Stimulated activated CD8-positive, alpha-beta memory T cell treated with anti-CD3 and anti-CD28 coated beads, Interleukin-4, amount 100 ng/mL, for 24 hours (primary cell): ENCODE results near the gene STIM1.

Experiments used
- DNase-seq: peaks from one replicate; pipeline ENCODE4 v3.0.0-alpha.2; 2020; ENCODE audit warnings: low read depth

STIM1 gene

DNA sequence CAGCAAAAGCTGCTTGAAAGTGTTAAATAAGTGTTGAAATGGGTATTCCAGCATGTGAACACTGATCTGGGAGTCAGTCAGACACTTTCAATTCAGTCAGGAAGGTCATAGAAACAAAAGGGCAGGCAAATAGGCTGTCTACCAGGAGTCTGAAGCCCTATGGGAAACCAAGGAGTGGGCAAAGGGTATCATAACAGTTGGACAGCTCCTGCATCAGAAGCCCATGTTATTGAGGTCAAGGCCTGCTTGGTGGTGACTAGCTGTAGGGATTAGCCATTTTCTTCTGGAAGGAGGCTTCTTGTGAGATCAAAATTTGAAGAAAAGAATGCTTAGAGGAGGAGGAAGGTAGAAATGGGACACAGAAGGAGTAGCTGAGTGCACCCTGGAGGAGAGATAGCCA lies 97.3 kb downstream of the STIM1 start:
- DNase-seq = no peak

DNA sequence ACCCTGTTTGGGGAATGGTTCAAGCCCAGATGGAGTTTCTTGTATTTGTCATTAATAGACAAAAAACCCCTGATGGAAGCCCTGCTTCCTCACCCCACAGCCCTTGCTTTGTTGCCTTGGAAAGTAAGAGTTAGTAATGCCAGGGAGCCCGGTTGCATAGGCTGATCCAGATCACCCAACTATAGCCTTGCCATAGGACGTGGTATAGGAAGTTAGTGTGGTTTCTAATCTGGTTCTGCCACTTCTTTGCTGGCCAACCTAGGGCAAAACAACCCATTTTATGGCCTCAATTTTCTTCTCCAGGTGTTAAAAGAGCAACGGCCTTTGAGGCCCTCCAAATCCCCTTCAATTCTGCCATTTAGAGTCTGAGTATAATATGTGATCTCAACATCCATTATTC lies 97.9 kb downstream of the STIM1 start:
- DNase-seq = no peak

DNA sequence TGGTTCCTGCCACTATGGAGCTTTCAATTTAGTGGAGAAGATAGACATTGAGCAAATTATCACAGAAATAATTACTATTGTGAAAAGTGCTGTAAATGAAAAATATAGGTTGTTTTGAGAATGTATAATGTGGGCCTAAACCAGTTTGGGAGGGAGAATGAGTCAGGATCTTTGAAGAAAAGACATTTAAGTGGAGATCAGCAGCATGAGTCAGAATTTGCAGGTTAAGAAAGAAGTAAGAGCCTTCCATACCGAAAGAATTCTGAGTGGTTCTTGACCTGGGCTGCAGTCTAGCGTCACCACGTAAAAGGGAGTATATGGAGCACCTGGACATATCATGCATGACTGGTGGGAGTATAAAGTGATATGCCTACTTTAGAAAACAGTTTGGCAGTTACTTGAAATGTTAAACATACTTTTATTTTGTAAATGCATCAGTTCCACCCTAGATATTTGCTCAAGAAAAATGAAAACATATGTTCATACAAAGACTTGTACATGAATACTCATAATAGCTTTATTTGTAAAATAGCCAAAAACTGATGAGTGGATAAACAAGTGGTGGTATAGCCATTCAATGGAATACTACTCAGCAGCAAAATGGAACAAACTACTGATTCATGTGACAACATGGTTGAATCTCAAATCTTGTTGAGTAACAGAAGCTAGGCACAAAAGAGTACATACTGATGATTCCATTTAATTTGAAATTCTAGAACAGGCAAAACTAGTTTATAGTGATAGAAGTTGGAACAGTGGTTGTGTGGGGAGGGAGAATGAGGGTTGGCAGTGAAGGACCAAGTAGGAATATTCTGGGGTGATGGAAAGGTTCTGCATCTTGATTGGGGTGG lies 99.2 kb downstream of the STIM1 start:
- DNase-seq = no peak

DNA sequence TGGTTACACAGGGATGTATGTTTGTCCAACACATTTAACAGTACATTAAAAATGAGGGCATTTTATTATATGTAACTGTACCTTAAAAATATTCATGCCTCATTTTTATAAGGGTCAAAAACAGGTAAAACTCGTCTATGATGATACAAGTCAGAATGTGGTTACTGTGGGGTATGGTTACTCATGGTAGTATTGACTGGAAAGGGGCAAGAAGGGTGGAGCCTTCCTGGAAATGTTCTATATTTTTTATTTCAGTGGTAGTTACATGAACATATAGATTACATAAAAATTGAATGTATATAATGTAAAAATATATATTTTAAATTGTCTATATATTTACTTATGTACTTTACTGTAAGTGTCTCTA lies 99.8 kb downstream of the STIM1 start:
- no peak for DNase-seq

DNA sequence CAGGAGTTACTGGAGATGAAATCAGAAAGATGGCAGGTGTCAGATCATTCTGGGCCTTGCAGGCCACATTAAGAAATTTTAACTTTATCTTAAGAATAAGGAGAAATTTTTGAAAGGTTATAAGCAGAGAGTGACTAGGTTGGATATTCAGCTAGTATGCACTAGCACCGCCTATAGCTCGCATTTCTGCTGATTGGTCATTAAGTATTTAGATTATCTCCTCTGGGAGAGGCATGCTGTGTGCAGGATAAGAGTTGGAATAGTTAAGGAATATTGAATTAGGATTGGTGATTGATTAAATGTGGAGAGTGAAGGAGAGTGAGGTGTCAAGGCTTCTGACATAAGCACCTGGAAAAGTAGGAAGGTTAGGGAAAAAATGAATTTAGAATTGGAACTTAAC lies 100.6 kb downstream of the STIM1 start:
- DNase-seq = no peak

DNA sequence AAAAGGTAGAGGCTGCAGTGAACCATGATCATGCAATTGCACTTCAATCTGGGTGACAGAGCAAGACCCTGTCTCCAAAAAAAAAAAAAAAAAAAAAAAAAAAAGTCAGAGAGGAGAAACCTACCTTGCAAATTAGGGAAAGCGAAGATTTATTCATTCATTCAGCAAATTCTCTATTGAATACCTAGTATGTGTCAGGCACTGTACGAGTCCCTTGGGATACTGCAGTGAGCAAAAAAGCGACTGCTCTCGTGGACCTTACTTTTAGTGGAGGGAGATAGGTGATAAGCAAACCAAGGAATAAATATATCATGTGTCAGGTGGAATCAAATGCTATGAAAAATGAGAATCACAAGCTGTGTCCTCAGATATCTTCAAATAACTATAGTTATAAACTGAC lies 101.3 kb downstream of the STIM1 start:
- DNase-seq = no peak

DNA sequence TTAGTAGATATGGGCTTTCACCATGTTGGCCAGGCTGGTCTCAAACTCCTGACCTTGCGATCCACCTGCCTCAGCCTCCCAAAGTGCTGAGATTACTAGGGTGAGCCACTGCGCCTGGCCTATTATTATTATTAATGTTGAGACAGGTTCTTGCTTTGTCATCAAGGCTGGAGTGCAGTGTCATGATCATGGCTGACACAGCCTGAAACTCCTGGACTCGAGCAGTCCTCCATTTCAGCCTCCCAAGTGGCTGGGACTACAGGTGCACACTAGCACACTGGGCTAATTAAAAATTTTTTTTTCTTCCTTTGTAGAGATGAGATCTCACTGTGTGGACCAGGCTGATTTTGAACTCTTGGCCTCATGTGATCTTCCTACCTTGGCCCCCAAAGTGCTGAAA lies 102.0 kb downstream of the STIM1 start:
- DNase-seq = no peak

DNA sequence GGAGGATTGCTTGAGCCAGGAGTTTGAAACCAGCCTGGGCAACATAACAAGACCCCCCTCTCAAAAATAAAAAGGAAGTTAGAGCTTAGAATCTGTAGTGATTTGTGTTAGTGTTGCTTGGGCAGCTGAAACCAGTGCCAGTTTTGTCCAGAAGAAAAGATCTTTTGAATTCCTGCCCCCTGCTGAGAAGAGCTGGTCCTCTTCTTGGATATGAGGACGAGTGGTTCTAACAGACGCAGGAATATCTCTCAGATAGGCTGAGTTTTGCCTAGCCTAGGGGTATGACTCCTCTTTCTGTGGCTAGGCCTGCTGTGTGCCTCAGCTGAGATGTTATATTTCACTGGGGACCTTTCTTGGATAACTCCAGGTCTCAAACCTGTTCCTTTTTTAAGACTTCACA lies 102.8 kb downstream of the STIM1 start:
- DNase-seq = no peak

DNA sequence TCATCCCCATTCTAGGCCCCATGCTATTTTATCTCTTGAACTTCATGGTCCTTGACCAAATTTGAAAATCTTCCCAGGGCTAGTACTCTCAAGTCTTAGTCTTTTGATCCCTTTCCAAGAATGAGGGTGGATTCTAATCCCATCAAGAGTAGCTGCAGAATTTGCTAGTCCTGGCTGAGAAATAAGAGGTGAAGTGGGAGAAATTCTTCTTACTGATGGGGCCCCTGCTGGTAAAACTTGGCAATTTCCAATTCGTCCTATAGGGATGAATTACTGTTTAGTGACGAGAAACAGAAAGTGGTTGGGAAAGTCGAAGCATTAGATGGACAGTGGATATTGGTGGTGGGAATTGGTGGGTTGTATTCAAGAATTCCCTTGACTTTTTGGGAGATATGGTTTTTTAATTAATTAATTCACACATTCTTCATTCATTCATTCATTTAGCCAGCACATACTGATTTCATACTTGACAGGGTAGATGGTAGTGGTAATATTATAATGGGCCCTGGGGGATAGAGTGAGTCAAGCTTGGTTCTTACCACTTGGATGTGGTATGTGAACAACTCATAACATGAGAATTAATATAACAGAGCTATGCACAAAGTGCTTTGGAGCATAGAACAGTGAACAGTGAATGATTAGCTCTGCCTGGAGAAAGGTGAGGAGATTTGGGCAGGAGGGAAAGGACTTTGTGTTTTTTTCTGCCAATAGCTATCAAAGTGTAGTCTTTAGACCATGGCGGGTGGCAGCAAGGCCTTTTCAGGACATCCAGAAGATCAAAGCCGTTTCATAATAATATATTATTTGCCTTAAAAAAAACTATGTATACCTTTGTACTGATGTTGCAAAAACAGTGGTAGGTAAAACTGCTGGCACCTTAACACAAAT lies 103.8 kb downstream of the STIM1 start:
- no peak for DNase-seq

DNA sequence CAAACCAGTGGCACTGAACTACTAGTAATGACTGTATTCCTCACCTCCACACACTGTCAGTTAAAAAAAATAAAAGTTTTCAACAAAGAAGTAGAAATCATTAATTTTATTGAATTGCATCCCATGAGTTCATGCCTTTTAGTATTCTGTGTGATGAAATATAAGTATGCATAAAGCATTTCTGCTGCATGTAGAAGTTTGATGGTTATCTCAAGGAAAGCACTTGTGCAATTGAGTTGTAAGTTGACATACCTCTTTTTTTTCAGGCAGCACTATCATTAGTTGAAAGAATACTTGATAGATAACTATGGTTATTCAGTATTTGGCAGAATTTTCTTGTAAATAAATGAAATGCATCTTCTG lies 104.4 kb downstream of the STIM1 start:
- DNase-seq = no peak

DNA sequence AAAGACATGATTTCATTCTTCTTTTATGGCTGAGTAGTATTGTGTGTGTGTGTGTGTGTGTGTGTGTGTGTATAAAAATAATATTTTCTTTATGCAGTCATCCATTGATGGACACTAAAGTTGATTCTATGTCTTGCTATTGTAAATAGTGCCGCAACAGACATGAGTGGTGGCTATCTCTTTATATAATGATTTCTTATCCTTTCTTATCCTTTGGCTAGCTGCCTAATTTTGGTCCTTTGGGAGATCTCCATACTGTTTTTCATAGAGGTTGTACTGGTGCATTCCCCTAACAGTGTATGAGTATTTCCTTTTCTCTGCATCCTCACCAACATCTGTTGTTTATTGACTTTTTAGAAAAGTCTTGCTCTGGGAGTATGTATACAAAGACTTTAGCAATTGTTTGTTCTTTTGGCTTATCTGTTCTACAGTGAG lies 107.0 kb downstream of the STIM1 start:
- no peak for DNase-seq

DNA sequence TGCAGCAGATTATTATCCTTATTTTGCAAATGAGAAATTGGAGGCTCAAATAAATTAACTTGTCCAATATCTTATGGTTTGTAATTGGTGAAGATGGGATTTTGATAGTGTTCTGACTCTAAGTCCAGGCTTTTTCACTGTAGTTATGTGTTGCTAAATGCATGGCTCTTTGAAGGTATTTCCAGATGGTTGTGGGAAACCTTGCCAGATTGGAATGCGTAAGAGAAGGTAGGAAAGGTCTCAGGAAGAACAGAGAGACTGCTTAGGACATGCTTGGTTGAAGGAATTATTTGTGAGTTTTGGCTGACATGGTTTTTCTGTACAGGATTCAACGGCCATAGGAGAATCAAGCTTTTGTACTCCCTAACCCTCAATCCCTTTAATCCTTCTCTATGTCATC lies 108.6 kb downstream of the STIM1 start:
- DNase-seq = no peak

DNA sequence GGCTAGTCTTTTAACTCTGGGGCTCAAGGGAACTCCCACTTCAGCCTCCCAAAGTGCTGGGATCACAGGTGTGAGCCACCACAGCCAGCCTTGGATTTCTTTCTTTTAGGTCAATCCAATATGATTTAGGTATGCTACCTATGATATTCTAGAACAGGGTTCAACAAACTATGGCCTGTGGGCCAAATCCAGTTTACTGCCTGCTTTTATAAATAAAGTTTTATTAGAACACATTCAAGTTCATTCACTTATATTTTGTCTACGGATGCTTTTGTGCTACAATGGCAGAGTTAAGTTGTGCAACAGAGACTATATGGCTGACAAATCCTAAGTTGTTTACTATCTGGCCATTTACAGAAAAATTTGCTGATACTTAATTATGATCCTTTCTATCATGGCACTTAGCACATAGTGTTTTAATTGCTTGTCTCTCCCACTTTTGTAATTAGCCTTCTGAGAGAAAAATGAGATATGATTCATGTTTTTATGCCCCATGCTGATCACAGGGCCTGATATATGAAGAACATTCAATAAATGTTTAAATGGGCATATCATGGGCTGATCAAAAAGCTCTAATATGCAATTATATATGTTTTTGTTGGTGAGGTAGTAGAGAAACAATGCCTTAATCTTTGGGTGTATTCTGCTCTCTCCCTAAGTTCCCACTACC lies 109.6 kb downstream of the STIM1 start:
- no peak for DNase-seq

DNA sequence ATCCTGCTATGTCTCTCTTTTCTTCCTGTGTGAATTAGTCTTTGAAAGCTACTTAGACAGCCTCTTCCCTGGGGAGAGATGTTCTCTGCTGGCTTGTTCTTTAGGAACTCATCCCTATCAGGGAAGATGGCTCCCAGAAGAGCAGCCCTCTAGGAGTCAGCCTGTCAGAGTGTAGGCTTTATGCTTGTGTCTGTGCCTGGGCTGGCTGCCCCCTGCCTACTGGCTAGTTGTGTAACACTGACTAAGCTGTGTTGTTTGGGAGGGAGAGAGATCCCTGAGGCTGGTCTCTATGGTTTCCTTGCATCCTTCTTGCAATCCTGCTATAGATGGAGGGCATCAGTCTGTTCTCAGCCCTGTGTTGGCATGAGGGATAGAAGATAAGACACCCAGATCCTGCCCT lies 112.2 kb downstream of the STIM1 start:
- DNase-seq = no peak

DNA sequence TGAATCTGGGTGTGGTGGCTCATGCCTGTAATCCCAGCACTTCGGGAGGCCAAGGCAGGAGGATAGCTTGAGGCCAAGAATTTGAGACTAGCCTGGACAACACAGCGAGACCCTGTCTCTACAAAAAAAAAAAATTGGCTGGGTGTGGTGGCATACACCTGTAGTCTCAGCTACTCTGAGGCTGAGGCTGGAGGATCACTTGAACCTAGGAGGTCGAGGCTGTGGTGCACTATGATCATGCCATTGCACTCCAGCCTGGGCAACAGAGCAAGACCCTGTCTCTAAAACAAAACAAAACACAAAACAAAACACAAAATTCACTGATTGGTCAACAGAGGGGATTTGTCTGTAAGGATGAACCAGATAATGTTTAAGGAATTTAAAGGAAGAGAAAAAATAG lies 113.7 kb downstream of the STIM1 start:
- no peak for DNase-seq

DNA sequence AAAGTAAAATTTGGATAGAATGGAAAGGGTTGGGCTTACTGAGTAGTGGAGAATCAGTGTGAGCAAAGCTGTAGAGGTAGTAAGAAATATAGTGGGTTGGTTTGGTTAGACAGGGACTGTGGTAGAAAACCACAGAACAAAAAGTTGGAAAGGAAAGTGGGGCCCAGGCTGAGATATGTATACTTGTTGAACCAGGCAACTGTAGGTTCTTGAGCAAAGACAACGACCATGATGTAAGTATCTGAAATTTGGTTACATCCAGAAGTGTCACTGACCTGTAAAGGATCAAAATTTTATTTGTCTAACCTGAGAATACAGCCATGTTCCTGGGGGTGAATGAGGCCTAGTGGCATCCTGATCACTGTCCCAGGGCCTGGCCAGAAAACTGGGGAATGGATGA lies 114.1 kb downstream of the STIM1 start:
- DNase-seq = no peak

DNA sequence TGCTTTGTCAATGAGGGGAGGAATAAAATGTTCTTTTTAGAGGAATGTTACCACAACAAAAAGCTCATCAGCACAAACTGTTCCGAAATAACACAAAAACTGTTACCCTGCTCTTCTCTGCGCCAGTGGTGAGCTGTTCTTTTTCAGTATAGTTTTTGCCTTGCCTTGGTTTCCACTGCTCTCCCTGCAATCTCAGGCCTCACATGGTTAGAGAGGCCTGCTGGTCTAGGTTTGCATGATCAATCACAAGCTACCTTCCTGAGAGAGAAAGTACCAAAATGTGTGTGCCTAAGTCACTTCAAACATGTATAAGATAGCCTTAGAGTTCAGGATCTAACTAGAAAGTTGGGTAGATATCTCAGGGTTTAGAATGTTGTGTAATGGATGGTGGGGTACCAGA lies 114.6 kb downstream of the STIM1 start:
- DNase-seq = no peak

DNA sequence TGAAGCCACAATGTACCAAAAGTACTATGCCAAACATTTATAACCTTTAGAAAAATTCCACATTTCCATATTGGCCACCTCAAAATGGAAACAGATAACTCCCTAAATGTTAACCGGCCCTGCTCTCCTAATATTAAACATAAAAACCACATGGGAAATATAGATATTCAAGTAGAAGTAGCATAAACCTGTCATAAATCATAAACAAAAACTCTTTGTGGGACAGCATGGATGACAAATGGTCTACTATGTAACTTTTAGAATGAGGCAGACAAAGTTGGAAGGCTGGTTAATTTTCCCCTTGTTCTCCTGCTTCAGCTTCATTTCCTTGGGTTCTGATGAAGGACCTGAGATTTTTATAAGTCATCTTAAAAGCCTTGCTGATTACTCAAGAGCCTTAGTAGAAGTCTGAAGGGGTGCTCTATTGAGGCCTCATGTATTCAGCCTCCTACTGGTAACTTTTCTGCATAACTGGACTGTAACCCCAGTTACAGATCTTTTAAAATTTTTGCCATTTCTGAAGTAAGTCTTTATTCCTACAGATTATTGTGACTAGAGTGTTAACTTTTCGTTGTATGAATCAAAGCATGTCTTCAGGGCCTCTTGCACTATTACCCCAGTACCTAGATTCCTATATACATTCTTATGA lies 116.4 kb downstream of the STIM1 start:
- DNase-seq = no peak

DNA sequence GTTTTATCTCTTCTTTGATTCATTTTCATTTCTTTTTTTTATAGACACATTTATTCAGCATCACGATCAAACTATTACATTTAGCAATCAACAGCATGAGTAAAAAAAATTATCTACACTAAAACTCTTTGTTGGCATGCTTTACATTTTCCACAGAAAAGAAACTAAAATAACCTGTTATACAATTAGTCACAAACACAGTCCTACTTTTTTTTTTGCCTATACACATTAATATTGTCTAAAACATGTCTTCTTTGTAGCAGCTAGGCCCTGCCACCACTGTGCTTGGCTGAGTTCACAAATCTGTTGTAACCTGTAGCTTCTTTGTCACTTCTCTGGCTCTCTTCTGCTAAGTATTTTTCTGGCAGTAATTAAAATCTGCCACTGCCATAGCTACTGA lies 117.0 kb downstream of the STIM1 start:
- no peak for DNase-seq

DNA sequence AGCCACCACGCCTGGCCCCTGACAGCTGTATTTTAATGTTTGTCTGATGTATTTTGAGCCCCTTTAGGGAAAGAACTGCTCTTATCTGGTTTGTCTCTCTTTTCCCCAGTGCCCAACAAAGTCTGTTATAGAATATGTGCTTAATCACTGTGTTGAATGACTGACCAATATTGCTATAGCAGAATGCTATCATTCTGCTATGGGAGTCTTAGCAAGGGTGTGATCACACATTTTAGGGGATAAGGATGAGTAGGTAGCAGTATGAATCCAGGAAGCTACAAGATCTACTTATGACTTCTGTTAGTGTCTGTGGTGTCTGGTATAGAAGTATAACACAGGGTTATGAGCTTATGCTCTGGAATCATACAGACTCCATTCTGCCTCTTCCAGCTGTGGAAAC lies 121.6 kb downstream of the STIM1 start:
- no peak for DNase-seq

DNA sequence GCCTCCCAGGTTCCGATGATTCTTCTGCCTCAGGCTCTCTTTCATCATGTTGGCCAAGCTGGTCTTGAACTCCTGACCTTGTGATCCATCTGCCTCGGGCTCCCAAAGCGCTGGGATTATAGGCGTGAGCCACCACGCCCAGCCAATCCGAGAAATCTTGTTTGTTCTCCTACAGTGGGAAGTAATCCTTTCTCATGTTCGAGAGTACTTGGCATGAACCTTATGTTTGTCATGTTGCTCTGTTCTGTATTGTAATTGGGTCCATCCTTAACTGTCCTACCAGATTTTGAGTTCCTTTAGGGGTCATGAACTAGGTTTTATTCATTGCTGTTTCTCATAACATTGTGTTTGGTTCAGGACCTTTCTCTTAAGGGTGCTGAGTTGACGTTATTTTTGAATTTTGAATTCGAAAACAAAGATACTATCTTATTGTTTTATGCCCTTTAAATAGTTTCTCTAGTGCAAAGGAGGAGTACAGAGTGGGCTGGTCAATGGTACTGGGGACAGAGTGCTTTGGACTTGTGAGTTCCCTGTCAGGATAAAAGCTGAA lies 125.7 kb downstream of the STIM1 start:
- DNase-seq = no peak

DNA sequence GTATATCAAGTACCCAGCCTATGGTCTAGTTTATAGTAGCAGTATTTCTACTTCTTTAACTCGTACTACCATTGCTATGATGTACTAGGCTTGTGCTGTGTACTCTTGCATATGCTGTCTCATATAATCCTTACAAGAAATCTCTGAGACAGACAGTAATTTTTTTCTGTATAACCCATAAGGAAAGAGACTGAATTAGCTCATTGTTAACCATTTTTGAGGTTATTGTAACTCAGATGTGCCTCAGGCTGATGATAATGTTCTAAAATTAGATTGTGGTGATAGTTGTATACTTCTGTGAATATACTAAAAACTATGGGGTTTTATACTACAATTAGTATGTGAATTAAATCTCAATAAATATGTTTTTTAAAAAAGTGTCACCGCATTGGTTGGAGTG lies 127.0 kb downstream of the STIM1 start:
- DNase-seq = no peak
